ENCODE data around the gene PANX2.

- TF ChIP-seq CTCF (IDR thresholded peaks at IDR 0.05; ENCODE audit: low read length) (no peak), EZH2 (IDR thresholded peaks at IDR 0.05; ENCODE audit: borderline replicate concordance, low read length) (no peak)
Observed at GRCh38 chr22:50192436-50193204, 22.1 kb downstream of the PANX2 start.

Data from OCI-LY1 (cell line).